WTC11 (cell line): ENCODE data around the gene WNT2.

ENCODE experiments used
- CBFB ChIP-seq: sonication (generic); formaldehyde crosslinking; IDR thresholded peaks from 2 replicates; pipeline ENCODE4 v1.8.1; 2022; ENCODE audit warnings: mild to moderate bottlenecking, low read depth, missing genetic modification reagents
- CREM ChIP-seq: sonication (generic); formaldehyde crosslinking; IDR thresholded peaks from 2 replicates; pipeline ENCODE4 v1.8.1; 2022; ENCODE audit warnings: mild to moderate bottlenecking, missing genetic modification reagents, moderate library complexity
- ETV6 ChIP-seq: sonication (generic); formaldehyde crosslinking; IDR thresholded peaks from 2 replicates; pipeline ENCODE4 v1.8.1; 2022; ENCODE audit warnings: mild to moderate bottlenecking, missing genetic modification reagents
- MYBL2 ChIP-seq: sonication (generic); formaldehyde crosslinking; IDR thresholded peaks from 2 replicates; pipeline ENCODE4 v1.8.1; 2023; ENCODE audit warnings: mild to moderate bottlenecking, moderate library complexity, missing genetic modification reagents
- NR1H2 ChIP-seq: sonication (generic); formaldehyde crosslinking; IDR thresholded peaks from 2 replicates; pipeline ENCODE4 v1.9.0; 2021; ENCODE audit warnings: mild to moderate bottlenecking, moderate library complexity, missing genetic modification reagents
- NR3C1 ChIP-seq: sonication (generic); formaldehyde crosslinking; conservative IDR thresholded peaks from 2 replicates; pipeline ENCODE4 v1.8.1; 2023; ENCODE audit warnings: low read depth, mild to moderate bottlenecking, missing genetic modification reagents
- PRDM15 ChIP-seq: sonication (generic); formaldehyde crosslinking; IDR thresholded peaks from 2 replicates; pipeline ENCODE4 v1.8.0; 2022; ENCODE audit warnings: missing genetic modification reagents
- SMAD4 ChIP-seq: sonication (generic); formaldehyde crosslinking; IDR thresholded peaks from 2 replicates; pipeline ENCODE4 v1.8.0; 2022; ENCODE audit warnings: mild to moderate bottlenecking, missing genetic modification reagents
- ZNF138 ChIP-seq: sonication (generic); formaldehyde crosslinking; conservative IDR thresholded peaks from 2 replicates; pipeline ENCODE4 v1.8.1; 2022; ENCODE audit warnings: mild to moderate bottlenecking, moderate library complexity, missing genetic modification reagents
- ZNF232 ChIP-seq: sonication (generic); formaldehyde crosslinking; IDR thresholded peaks from 2 replicates; pipeline ENCODE4 v1.8.0; 2022; ENCODE audit warnings: mild to moderate bottlenecking, missing genetic modification reagents
- TF ChIP-seq, protein P1 (sequence below): fragments of 200-600 bp; IDR thresholded peaks from 2 replicates; pipeline ENCODE4 v1.8.0; 2022; ENCODE audit warnings: antibody characterized with exemption
- TF ChIP-seq, protein P2 (sequence below): sonication (generic); formaldehyde crosslinking; IDR thresholded peaks from 2 replicates; pipeline ENCODE4 v1.8.0; 2022; ENCODE audit warnings: mild to moderate bottlenecking, missing genetic modification reagents
- TF ChIP-seq, protein P3 (sequence below): fragments of 250-450 bp; sonication (Bioruptor Pico); IDR thresholded peaks from 2 replicates; pipeline ENCODE4 v1.8.0; 2021; ENCODE audit warnings: mild to moderate bottlenecking

DNA sequence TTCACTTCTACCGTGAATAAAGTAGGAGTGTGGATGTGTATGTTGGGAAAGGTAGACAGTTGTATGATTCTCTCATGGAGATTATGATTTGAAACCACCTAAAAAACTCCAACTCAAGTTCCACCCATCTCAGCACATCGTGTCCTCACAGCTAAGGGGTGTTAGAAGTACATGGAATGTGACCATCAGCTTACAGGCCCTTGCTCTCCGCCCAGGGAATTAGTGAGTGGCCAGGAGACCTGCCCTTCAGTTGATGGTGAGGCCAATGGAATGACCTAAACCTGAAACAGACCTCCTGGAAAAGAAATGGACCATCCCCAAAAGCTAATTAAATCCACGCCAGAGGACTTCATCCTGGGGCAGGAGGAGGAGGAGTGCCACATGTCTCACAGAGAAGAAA lies 2.1 kb upstream of the WNT2 start:
- no peak for TF ChIP-seq ETV6 (CRISPR knock-in tag)
- TF ChIP-seq, protein P1, sequence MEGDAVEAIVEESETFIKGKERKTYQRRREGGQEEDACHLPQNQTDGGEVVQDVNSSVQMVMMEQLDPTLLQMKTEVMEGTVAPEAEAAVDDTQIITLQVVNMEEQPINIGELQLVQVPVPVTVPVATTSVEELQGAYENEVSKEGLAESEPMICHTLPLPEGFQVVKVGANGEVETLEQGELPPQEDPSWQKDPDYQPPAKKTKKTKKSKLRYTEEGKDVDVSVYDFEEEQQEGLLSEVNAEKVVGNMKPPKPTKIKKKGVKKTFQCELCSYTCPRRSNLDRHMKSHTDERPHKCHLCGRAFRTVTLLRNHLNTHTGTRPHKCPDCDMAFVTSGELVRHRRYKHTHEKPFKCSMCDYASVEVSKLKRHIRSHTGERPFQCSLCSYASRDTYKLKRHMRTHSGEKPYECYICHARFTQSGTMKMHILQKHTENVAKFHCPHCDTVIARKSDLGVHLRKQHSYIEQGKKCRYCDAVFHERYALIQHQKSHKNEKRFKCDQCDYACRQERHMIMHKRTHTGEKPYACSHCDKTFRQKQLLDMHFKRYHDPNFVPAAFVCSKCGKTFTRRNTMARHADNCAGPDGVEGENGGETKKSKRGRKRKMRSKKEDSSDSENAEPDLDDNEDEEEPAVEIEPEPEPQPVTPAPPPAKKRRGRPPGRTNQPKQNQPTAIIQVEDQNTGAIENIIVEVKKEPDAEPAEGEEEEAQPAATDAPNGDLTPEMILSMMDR, result no peak
- TF ChIP-seq ZNF138 (CRISPR knock-in tag), result no peak
- TF ChIP-seq ZNF232 (CRISPR knock-in tag), result no peak
- no peak for TF ChIP-seq CBFB (CRISPR knock-in tag)
- TF ChIP-seq, protein P2, sequence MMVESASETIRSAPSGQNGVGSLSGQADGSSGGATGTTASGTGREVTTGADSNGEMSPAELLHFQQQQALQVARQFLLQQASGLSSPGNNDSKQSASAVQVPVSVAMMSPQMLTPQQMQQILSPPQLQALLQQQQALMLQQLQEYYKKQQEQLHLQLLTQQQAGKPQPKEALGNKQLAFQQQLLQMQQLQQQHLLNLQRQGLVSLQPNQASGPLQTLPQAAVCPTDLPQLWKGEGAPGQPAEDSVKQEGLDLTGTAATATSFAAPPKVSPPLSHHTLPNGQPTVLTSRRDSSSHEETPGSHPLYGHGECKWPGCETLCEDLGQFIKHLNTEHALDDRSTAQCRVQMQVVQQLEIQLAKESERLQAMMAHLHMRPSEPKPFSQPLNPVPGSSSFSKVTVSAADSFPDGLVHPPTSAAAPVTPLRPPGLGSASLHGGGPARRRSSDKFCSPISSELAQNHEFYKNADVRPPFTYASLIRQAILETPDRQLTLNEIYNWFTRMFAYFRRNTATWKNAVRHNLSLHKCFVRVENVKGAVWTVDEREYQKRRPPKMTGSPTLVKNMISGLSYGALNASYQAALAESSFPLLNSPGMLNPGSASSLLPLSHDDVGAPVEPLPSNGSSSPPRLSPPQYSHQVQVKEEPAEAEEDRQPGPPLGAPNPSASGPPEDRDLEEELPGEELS (CRISPR knock-in tag), result no peak
- no peak for TF ChIP-seq MYBL2 (CRISPR knock-in tag)
- TF ChIP-seq, protein P3, sequence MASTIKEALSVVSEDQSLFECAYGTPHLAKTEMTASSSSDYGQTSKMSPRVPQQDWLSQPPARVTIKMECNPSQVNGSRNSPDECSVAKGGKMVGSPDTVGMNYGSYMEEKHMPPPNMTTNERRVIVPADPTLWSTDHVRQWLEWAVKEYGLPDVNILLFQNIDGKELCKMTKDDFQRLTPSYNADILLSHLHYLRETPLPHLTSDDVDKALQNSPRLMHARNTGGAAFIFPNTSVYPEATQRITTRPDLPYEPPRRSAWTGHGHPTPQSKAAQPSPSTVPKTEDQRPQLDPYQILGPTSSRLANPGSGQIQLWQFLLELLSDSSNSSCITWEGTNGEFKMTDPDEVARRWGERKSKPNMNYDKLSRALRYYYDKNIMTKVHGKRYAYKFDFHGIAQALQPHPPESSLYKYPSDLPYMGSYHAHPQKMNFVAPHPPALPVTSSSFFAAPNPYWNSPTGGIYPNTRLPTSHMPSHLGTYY (CRISPR knock-in tag), result no peak
- no peak for TF ChIP-seq NR3C1 (CRISPR knock-in tag)
- no peak for TF ChIP-seq SMAD4 (CRISPR knock-in tag)
- TF ChIP-seq PRDM15 (CRISPR knock-in tag), result no peak
- no peak for TF ChIP-seq NR1H2 (CRISPR knock-in tag)
- no peak for TF ChIP-seq CREM (CRISPR knock-in tag)
